HepG2 (cell line): Measurements from ENCODE around the gene IFRD1. TPM values are rescaled to one million over a fixed set of nuclear protein-coding genes. Genes with fewer than 3 reads are reported as not detected.
A peak's percentile ranks its signal among the peaks of the same experiment; 100 is the strongest.

Source experiments
- AKNA ChIP-seq: sonication (generic); formaldehyde crosslinking; IDR thresholded peaks from 2 replicates; pipeline ENCODE4 v1.4.0; 2020; ENCODE audit warnings: missing genetic modification reagents, borderline replicate concordance
- ATF6 ChIP-seq: sonication (generic); formaldehyde crosslinking; conservative IDR thresholded peaks from 2 replicates; pipeline ENCODE4 v1.4.0; 2020; ENCODE audit warnings: missing genetic modification reagents
- CREM ChIP-seq, 2 experiments: sonication (generic) in 1 of 2; formaldehyde crosslinking in 1 of 2; IDR thresholded peaks; 2 replicates each; pipeline versions ENCODE4 v1.4.0 to v1.6.1; 2016 to 2020; ENCODE audit warnings: antibody characterized with exemption in 1 of 2, mild to moderate bottlenecking in 1 of 2, missing genetic modification reagents in 1 of 2
- IKZF4 ChIP-seq: sonication (generic); formaldehyde crosslinking; IDR thresholded peaks from 2 replicates; pipeline ENCODE4 v1.5.1; 2020; ENCODE audit warnings: borderline replicate concordance, mild to moderate bottlenecking, low read depth, missing genetic modification reagents; ENCODE audit errors: not compliant biosample characterization
- PRDM10 ChIP-seq: sonication (generic); formaldehyde crosslinking; IDR thresholded peaks from 2 replicates; pipeline ENCODE4 v1.4.0; 2020; ENCODE audit warnings: low read depth, missing genetic modification reagents
- SSRP1 ChIP-seq: IDR thresholded peaks from 2 replicates; pipeline ENCODE4 v1.6.1; 2016; ENCODE audit warnings: control low read depth
- STAT5B ChIP-seq: sonication (generic); formaldehyde crosslinking; IDR thresholded peaks from 2 replicates; pipeline ENCODE4 v1.4.0; 2020; ENCODE audit warnings: missing genetic modification reagents
- ZBTB10 ChIP-seq: sonication (generic); formaldehyde crosslinking; IDR thresholded peaks from 2 replicates; pipeline ENCODE4 v1.4.0; 2020; ENCODE audit warnings: missing genetic modification reagents, borderline replicate concordance
- ZBTB7B ChIP-seq: sonication (generic); formaldehyde crosslinking; IDR thresholded peaks from 2 replicates; pipeline ENCODE4 v1.4.0; 2020; ENCODE audit warnings: missing genetic modification reagents
- ZNF20 ChIP-seq: sonication (generic); formaldehyde crosslinking; IDR thresholded peaks from 2 replicates; pipeline ENCODE4 v1.4.0; 2020; ENCODE audit warnings: mild to moderate bottlenecking, moderate library complexity, missing genetic modification reagents
- ZNF264 ChIP-seq: sonication (generic); formaldehyde crosslinking; IDR thresholded peaks from 2 replicates; pipeline ENCODE4 v1.4.0; 2020; ENCODE audit warnings: missing genetic modification reagents
- polyA plus RNA-seq, 8 experiments: library from polyadenylated mRNA; depleted of rRNA in 3 of 8; stranded (reverse) in 7 of 8; unstranded in 1 of 8; fragments of >200 nt; fragmentation: Illumina TruSeq in 4 of 8; extraction: Trizol in 4 of 8; gene quantifications; 2 replicates each; pipeline versions ENCODE4 v1.2.1 to v1.2.3, GENCODE V29; 2011 to 2016; ENCODE audit warnings: low read depth in 4 of 8, missing spikeins in 1 of 8, mixed read lengths in 1 of 8; ENCODE audit not compliant: insufficient read depth in 1 of 8
- total RNA-seq, 5 experiments: library from RNA; depleted of rRNA; stranded (reverse); fragments of >200 nt; fragmentation: Illumina TruSeq; extraction: Trizol; gene quantifications; 2 replicates each; pipeline ENCODE4 v1.2.3, GENCODE V29; 2016; ENCODE audit warnings: low read depth in 1 of 5

Gene IFRD1
- total and polyA plus RNA-seq, 2 of the 13 experiments (the other 11 are each of a cell fraction or from before 2014, with no cell fraction given): 50.9 to 55.5 TPM

- TF ChIP-seq ZNF20 (no peak), SSRP1 (CRISPR knock-in tag) (no peak), ZBTB7B (no peak; the same call in 1 of the 2 replicates), AKNA (no peak; the same call in 1 of the 2 replicates), ZBTB10 (no peak), ATF6 (no peak), CREM (IDR thresholded peaks at IDR 0.05) (peak; percentile 66), CREM (CRISPR knock-in tag; IDR thresholded peaks at IDR 0.05) (0 out of 2 replicates have a peak, but pooled peaks have one; percentile 34), ZNF264 (CRISPR knock-in tag) (peak; percentile 77; the same call in 1 of the 2 replicates), IKZF4 (CRISPR knock-in tag) (no peak), STAT5B (CRISPR knock-in tag) (no peak), PRDM10 (CRISPR knock-in tag) (peak; percentile 42; the same call in 1 of the 2 replicates)
Measured at GRCh38 chr7:112450807-112451761, 824 bp downstream of the IFRD1 start (continued).
